Measurements from ENCODE around the gene GFI1B.
"Not testable (repeated sequence)": the region's sequence is repeated elsewhere in the genome, so short reads cannot be mapped to it uniquely, and the experiment has no call there.

The GFI1B gene

DNA sequence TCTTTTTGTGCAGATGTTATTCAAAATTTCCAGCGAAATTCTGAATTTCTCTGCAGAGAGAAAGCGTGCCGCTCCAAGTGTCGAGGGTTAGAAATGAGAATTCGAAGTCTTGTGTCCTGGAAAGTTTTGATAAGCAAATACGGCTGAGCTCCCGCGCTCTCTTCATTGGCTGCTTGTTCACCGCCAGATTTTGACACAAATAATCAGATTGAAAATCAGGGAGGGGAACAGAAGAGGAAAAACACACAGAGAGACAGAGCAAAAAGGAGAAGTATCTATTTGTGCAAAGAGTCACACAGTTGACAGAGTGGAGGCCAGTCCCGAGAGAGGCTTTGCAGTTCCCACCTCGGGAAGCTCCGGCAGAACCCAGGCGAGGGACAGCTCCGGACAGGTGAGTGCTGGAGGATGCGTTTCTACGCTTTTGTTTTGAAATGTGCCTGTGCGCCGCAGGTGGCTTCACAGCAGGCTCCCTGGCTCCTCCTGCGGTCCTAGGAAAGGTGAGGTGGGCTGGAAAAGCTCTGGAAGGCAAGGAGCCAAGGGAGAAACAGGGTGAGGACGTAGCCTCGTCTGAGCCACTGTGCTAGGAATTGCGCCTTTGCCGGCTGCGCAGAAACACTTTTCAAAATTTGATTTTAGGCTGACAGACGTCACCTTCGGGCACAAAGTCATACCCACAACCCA lies at the start of gene GFI1B:
Gene GFI1B, plus strand, starts transcription at position 244 of the 681 bp plus-strand sequence. CDS start 7,985 bp downstream, outside the sequence.
- no peak for DNase-seq (ENCODE audit: low spot score)

DNA sequence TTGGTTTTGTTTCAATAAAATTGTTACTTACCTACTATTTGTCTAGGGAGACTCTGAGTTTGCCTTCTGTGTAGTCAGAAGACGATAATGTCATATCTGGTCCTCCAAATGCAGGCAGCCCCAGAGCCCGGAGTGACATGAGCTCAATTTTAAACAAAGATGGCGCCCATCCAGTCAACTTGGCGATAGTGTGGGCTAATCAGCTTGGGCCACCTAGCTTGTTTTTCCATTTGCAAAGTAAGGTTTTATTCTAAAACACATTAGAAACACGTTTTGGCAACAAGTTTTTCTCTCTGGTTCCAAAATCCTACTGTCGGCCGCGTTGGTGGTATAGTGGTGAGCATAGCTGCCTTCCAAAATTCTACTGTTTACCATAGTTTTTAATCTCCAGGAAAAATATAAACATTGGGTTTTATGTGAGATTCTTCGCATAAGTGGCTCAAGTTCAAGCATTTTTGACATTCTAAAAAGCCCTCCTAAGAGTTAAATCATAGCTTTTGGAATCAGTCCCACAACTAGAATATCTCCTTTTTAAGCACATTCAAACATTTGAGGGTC lies 47.2 kb upstream of the GFI1B start:
- DNase-seq (ENCODE audit: low spot score), result no peak

DNA sequence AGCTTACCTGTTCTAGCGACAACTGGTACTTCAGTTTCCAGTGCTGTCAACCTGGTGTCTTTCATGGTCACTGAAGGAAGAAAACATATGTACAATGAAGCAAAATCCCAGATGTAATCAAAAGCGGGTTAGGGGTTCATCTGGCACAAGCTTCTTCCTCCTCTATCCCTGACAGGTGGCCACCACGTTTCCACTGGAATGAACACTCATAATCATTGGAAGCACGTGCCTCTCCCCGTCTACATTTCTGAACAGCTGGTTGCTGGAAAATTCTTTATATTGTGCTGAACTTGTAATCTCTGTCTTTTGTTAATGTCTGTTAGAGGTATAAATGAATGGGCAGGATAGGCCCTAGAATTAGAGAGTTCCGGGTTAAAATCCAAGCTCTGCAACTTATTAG lies 43.5 kb upstream of the GFI1B start:
- DNase-seq (ENCODE audit: low spot score), result no peak

DNA sequence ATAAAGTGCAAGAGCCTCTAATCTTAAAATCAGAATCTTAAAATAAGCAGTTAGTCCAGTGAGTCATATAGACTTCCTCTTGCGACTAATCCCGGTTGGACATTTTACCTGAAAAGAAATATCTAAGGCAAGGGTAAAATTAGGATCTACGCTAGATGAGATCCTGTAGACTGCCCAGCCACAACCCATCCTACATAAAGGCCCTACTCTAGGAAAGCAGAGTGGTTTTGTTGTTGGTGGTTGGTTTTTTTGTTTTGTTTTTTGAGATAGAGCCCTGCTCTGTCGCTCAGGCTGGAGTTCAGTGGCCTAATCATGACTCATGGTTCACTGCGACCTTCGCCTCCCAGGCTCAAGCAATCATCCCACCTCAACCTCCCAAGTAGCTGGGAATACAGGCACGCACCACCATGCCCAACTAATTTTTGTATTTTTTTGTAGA lies 41.0 kb upstream of the GFI1B start:
- DNase-seq (ENCODE audit: low spot score), result no peak

DNA sequence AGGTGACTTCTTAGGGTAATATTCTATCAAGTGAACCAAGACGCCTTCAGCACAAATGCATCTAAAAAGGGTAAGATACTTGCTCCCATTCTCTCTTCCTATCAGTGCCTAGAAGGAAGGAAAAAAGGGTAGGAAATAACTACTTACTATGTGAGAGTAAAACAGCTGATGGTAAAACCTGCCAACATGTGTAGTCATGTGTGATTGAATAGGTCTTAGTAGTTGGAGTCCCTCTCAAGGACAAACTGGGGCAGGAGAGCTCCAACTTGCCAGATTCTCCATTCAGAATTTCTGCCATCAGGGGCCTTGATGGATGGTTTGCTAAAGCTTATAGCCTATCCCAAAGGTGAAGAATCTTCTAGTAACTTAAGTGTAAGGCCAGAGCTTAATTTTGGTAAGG lies 39.3 kb upstream of the GFI1B start:
- DNase-seq (ENCODE audit: low spot score), result no peak

DNA sequence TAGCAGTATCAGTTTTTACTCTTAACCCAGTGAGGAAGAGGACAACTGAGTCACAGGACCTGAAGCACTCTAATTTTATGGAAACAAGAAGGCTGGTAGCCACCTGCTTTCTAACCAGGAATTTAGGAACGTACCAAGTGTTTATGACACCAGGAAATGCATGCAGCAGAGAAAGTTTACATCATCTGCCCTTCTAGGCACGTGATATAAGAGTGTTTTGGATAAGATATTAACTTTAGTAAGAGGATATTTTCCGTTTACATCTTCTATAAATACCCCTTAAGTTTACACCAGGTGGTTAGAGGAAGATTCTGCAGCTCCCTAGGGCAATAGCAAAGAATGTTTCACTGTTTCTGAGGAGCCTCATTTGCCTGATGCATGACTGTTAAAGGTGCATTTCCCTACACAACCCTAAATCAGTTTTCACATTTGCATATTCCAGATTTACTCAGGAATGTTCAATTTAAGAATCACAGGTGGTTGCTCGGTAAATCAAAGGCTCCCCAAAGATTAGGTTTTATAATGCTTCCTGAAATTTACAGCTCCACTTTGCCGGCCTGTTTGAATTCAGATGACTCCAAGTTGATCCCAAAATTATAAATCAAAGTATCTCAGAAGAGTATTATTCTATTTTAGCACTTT lies 35.8 kb upstream of the GFI1B start:
- DNase-seq (ENCODE audit: low spot score), result no peak

DNA sequence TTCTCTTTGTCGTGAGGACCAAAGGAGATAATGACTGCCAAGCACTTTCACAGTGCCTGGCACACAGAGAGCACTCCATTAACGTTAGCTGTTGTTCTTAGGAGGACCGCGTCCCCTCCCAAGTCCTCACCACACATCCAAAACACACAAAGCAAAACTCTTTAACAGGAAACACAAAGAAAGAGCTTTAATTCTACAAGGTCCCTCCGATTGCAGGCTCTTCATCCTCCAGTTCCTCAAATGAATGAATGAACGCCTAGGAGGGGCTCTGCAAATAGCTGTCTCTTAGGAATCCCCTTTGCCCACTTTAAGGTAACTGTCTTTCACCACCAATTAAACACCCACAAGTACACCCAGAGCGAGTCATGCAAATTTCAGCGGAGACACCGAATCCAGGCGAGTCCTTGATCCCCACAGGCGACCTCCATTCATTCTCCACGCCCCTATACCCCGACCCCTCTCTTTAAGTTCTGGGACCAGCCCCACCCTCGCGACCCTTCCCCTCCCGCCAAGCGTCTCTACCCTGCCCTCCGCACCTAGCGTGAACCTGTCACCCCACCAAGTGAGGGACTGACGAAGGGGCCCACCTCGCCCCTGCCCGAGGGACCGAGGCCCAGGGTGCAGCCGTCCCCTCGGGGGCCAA lies 34.7 kb upstream of the GFI1B start:
- no peak for DNase-seq (ENCODE audit: low spot score)

DNA sequence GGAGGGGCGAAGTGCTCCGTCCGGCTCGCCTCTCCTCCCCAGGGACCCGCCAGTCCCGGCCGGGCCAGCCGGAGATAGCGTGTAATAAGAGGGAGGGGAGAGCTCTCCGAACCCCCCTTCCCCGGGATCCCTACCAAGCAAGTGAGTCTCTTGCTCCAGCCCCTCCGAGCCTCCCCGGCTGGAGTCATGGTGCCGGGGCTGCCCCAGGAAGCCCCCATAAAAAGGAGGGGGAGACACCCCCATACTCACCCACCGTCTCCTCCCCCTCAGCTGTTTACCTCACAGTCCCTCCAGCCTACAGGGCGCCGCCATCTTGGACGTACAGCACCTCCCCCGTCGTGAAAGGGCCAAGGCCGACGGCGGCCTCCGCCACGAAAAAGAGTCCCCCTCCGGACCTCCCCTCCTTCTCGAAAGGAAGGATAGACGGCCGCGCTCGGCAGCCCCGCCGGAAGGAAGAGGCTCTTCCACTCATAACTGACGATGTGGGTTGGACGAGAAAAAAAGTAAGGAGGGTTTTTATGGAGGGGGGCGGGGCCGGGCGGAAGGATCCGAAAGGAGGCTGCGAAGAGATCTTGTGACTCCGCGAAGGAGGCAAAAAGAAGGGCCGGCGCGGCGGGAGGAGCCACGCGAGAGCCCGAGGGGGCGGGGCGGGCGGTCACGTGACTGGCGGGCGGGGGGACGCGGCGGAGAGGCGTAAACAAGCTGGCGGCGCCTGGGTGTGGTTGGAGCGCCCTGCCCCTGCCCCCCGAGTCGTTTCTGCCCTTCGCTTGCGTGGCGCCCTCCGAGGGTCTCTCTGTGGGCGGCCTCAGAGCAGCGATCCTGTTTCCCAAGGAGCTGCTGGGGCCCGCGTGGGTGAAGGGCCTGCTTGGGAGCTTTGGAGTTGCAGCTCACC lies 34.0 kb upstream of the GFI1B start, which contains the start of gene TSC1:
Gene TSC1, minus strand, starts transcription at position 323 of the 892 bp plus-strand sequence. CDS start 15,744 bp downstream, outside the sequence.
- peak; percentile 94 for DNase-seq (ENCODE audit: low spot score)

DNA sequence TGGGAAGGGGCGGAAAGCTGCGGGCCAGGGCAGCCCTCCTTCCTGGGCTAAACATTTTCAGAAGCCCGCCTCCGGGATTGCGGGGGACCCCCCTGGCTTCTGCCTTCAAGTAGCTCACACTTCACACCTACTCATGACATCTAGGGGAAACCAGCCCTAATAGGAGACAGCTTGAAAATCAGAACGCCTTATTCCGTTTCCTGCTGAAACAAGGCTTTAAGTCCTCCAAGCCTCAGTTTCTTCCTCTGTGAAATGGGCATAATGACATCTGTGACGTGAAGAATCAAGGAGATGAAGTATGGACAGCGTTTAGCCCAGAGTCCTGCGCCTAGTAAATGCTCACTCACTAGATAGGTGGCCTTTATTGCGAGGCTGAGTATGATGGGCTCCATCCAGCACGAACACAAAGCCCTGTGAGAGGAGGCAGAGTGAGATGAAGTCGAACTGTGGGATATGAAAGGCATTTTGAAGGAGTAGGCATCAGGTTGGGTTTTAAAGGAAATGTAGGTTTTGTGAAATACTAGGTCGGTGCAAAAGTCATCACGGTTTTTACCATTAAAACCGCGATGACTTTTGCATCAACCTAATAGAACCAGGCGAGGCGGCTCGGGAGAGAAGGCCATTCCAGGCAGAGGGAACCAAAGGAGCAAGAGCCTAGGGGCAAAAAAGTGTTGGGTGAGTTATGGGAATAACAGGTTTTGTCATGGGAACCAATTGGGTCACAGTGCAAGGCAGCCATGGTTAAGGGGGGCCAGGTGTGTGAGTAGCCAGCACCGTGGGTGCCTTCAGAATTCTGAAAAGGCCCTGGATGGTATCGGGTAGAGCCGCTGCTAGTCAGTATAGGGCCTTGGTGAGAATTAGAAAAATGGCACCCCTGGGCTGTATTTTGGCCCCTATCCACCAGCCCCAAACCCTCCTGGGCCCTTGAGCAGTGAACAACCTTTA lies 33.0 kb upstream of the GFI1B start:
- no peak for DNase-seq (ENCODE audit: low spot score)

DNA sequence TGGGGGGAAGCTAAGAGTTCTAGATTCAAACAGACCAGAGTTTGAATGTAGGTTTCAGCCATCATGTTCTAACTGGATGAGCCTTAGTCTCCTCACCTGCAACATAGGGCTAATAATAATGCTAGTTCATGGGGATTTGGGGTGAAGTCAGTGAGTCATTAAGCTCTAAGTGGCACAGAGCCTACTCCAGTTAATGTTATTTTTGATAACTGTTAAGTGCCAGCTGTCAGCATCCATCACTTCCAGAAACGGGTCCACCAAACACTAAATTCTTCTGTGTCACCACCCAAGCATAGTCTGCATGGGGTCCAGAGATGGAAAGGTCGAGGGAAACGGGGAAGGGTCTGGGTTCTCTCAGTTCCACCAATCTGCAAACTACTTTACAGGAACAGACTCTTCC lies 32.3 kb upstream of the GFI1B start:
- DNase-seq (ENCODE audit: low spot score), result no peak

DNA sequence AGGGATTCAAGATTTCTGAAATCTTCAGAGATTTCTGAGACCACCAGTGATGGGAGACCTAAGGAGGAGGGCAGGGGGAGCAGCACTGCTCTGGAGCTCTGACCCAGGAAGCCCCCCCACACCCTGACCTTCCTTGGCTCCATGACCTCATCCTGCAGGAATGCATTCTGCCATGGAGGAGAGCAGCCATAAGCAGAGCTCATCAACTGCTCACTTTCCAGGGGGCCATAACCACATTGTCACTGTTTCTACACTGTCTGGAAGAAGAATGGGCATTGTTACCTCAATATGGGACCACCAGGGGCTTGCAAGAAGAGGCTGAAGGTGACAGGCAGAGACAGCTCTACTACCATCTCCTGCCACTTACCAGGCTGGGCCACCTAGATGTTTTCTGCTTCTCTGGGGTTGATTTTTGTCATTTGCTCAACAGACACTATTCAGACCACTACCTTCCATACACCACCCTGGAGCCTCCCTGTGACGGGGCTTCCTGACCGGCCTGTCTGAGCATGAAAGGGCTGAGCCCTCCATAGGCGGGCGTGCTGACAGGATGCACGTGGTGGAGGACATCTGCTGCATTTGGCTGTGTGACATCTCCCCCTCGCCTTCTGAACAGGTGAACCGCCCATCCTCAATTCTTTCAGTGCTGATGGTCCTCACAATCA lies 31.7 kb upstream of the GFI1B start:
- no peak for DNase-seq (ENCODE audit: low spot score)

DNA sequence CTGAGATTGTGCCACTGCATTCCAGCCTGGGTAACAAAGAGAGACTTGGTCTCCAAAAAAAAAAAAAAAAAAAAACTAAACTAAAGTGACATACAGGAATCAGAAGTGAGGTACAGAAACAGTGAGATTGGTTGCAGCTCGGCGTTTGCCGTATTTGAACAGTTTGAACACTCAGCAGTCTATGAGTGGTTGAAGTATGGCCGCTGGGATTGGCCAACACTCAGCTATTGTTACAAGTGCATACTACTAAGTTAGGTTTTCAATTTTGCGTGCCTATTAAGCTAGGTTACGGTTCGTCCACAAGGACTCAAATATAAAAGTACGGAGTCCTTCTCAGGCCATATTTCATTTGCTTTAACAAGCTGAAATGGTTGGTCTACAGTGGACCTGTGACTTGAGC lies 30.7 kb upstream of the GFI1B start:
- no peak for DNase-seq (ENCODE audit: low spot score)

DNA sequence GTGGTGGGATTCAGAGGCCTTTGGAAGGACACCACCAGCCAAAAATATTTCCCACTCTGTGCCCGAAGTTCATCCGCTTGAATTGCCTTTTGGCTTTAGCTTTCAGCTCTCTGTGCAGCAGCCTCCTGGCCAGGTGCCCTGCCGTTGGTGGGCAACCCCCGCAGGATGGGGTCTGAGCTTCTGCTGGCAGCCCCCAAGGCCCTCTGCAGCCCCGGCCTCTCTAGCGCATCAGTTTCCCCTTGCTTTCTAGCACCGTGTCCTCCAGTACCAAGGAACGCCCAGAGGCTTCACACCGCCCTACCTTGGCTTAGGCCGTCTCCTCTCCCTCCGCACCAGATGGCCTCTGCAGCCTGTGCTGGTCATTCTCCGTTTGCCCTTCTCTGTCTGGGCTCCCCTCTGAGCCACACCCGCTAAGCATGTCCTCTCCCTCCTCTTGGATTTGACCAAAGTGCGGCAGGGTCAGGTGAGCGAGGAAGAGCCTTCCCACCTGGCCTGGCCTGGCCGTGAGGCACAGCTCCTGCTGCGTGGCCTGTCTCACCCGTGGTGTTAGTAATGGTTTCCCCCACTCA lies 29.9 kb upstream of the GFI1B start:
- no peak for DNase-seq (ENCODE audit: low spot score)

DNA sequence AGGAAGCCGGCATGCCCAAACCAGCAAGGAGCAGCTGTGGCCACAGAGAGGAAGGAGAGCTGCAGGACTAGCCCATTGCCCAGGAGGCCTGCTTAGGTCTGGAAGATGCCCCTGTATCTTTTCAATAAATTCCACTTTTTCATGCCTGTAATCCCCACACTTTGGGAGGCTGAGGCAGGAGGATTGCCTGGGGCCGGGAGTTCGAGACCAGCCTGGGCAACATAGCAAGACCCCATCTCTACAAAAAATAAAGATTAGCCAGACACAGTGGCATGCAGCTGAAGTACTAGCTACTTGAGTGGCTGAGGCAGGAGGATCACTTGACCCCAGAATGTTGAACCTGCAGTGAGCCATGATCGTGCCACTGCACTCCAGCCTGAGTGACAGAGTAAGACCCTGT lies 28.8 kb upstream of the GFI1B start:
- no peak for DNase-seq (ENCODE audit: low spot score)

DNA sequence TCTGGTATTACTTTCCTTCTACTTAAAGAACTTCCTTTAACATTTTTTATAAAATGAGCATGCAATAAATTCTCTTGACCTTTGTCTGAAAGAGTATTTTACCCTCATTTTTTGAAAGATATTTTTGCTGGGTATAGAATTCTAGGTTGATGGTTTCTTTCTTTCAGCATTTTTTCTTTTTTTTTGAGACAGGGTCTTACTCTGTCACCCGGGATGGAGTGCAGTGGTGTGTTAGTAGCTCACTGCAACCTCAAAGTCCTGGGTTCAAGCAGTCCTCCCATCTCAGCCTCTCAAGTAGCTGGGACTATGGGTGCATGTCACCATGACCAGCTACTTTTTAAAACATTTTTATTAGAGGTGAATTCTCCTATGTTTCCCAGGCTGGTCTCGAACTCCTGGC lies 23.4 kb upstream of the GFI1B start:
- no peak for DNase-seq (ENCODE audit: low spot score)

DNA sequence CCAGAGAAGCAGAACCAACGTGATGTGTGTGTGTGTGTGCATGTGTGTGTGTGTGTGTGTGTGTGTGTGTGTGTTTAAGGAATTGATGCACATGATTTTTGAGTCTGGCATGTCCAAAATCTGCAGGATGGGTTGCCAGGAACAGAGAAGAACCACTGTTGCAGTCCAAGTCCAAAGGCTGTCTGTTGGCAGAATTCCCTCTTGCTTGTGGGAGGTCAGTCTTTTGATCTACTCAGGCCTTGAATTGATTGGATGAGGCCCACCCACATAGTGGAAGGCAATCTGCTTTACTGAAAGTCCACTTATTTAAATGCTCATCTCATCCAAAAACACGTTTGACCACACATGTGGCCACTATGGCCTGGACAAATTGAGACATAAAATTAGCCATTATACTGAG lies 22.7 kb upstream of the GFI1B start:
- no peak for DNase-seq (ENCODE audit: low spot score)

DNA sequence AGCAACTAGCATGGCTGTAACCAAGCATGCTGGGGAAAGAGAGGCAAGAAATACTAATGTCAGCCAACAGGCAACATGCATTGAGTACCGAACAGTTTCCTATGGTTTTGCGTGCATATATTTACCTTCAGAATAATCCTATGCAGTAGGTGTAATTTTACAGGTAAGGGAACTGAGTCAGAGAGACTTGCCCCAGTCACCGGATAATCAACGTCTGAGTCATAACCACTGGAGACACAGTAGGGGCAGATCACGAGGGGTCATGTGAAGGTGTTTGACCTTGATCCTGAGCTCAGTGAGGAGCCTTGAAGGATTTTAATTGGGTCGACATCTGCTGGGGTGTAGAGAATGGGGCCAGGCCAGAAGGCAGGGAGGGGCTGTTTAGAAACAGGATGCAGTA lies 20.7 kb upstream of the GFI1B start:
- DNase-seq (ENCODE audit: low spot score), result no peak

DNA sequence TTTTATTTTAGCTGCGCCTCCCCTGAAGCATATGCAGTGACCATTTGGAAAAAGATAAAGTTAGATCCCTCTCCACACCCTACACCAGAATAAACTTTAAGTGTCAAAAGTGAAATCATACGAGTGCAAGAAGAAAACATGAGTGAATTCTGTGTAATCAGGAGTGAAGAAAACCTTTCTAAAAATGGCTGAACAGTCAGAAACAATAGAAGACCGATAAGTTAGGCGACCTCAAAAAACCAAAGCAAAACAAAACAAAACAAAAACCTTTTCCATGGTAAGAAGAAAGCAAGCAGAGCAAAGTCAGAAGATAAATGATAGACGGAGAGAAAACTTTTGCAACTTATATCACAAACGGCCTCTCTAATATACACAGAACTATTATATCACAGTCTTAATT lies 17.5 kb upstream of the GFI1B start:
- DNase-seq (ENCODE audit: low spot score), result no peak

DNA sequence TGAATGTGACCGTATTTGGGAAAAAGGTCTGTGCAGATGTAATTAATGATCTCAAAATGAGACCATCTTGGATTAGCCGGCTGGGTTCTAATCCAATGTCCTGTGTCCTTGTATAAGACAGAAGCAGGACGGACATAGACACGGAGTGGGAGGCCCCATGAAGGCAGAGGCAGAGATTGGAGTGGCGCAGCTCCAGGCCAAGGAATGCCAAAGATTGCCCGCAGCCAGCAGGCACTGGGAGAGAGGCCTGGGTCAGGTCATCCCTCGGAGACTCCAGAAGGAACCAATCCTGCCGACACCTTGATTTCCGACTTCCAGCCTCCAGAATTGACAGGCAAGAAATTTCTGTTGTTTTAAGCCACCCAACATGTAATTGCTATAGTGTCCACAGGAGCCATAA lies 13.0 kb upstream of the GFI1B start:
- DNase-seq (ENCODE audit: low spot score), result no peak

DNA sequence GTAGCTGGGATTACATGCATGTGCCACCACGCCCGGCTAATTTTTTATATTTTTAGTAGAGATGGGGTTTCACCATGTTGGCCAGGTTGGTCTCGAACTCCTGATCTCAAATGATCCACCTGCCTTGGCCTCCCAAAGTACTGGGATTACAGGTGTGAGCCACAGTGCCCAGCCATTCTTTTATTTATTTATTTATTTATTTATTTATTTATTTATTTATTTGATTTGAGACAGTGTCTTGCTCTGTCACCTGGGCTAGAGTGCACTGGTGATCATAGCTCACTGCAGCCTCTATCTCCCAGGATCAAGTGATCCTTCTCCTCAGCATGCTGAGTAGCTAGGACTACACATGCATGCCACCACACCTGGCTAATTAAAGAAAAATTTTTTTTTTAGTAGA lies 10.6 kb upstream of the GFI1B start:
- not testable (repeated sequence) for DNase-seq (ENCODE audit: low spot score)

All from LoVo (cell line).